GM12878 (cell line): ENCODE measurements around the gene GPR17. TPM values are rescaled to one million over a fixed set of nuclear protein-coding genes. Genes with fewer than 3 reads are reported as not detected.
A peak's percentile ranks its signal among the peaks of the same experiment; 100 is the strongest.

Experiments
- ATAC-seq: fragments of 200-7000 bp; cut with Tn5 transposase; 3 replicates; pipeline ENCODE4 v1.9.1; 2020; ENCODE audit warnings: mild to moderate bottlenecking, moderate library complexity
- BruUV-seq: library from RNA; stranded (reverse); fragments of 400-500 nt; replicated peaks from 2 replicates; lab custom pipeline; 2021; lab: Mats Ljungman, UMichigan
- CTCF ChIA-PET: fragments of 300-600 bp; sonication (Branson Sonifier 250); formaldehyde crosslinking; extraction: SDS; loops from one replicate; lab custom pipeline; 2021; ENCODE audit warnings: inconsistent platforms; lab: Yijun Ruan, JAX
- POLR2A ChIA-PET: fragments of 350-600 bp; formaldehyde crosslinking; extraction: SDS; loops from one replicate; lab custom pipeline; 2021; ENCODE audit warnings: inconsistent platforms; lab: Charles Lee
- RAD21 ChIA-PET: fragments of 300-600 bp; sonication (Branson Sonifier 250); formaldehyde crosslinking; loops from one replicate; lab custom pipeline; 2023; ENCODE audit warnings: antibody characterized with exemption; ENCODE audit not compliant: unreplicated experiment; lab: Charles Lee
- SMC1A ChIA-PET: fragments of 300-600 bp; sonication (Branson Sonifier 250); formaldehyde crosslinking; loops from one replicate; lab custom pipeline; 2023; ENCODE audit not compliant: unreplicated experiment, uncharacterized antibody; lab: Charles Lee
- DNase-seq: peaks from one replicate; pipeline ENCODE4 v3.0.0-alpha.2; 2011; ENCODE audit warnings: low read depth, low spot score
- FAIRE-seq: peaks from 3 replicates; lab custom pipeline; 2011; peaks lifted over from hg19 to GRCh38; lab: Jason Lieb, UNC
- H2AFZ ChIP-seq: 2 replicates; pipeline ENCODE4 v1.6.0; 2011; ENCODE audit warnings: low read depth, low read length, control low read depth; ENCODE audit not compliant: control insufficient read depth
- H3K27ac ChIP-seq: 2 replicates; pipeline ENCODE4 v1.5.1; 2011; ENCODE audit warnings: control low read depth; ENCODE audit not compliant: control insufficient read depth, insufficient read depth
- H3K27me3 ChIP-seq, 2 experiments: replicated peaks in 1 of 2; 2 replicates each; pipeline versions ENCODE4 v1.6.0 to v1.6.1; 2011; ENCODE audit warnings: low read length in 1 of 2; ENCODE audit not compliant: control insufficient read depth in 2 of 2, insufficient read depth in 2 of 2
- H3K36me3 ChIP-seq, 2 experiments: 2 replicates each; pipeline ENCODE4 v1.5.1; 2011; ENCODE audit warnings: low read length in 1 of 2; ENCODE audit not compliant: control insufficient read depth in 2 of 2, insufficient read depth in 2 of 2
- H3K4me1 ChIP-seq: 2 replicates; pipeline ENCODE4 v1.6.1; 2011; ENCODE audit warnings: mild to moderate bottlenecking, low read length, moderate library complexity, mixed read lengths; ENCODE audit not compliant: control insufficient read depth, insufficient read depth
- H3K4me2 ChIP-seq: 2 replicates; pipeline ENCODE4 v1.6.0; 2011; ENCODE audit warnings: control low read depth; ENCODE audit not compliant: control insufficient read depth, insufficient read depth
- H3K4me3 ChIP-seq: fragments of 200-600 bp; sonication (generic); 2 replicates; pipeline ENCODE4 v1.5.1; 2016
- H3K79me2 ChIP-seq: 2 replicates; pipeline ENCODE4 v1.6.0; 2011; ENCODE audit warnings: low read length; ENCODE audit not compliant: control insufficient read depth, insufficient read depth
- H3K9ac ChIP-seq: 2 replicates; pipeline ENCODE4 v1.8.0; 2011; ENCODE audit warnings: low read length, control low read depth, mixed read lengths; ENCODE audit not compliant: control insufficient read depth, insufficient read depth
- H3K9me3 ChIP-seq: replicated peaks from 3 replicates; pipeline ENCODE4 v1.5.1; 2011; ENCODE audit warnings: mild to moderate bottlenecking, low read length; ENCODE audit not compliant: control insufficient read depth, insufficient read depth
- H4K20me1 ChIP-seq: 2 replicates; pipeline ENCODE4 v1.6.0; 2011; ENCODE audit not compliant: control insufficient read depth, insufficient read depth
- ATF7 ChIP-seq: fragments of 450-650 bp; IDR thresholded peaks from 2 replicates; pipeline ENCODE4 v1.6.1; 2016; ENCODE audit warnings: low read depth, mild to moderate bottlenecking
- ETV6 ChIP-seq, 2 experiments: fragments of 450-650 bp in 1 of 2; IDR thresholded peaks in 1 of 2; conservative IDR thresholded peaks in 1 of 2; 2 replicates each; pipeline ENCODE4 v1.6.1; 2014; ENCODE audit warnings: antibody characterized with exemption in 1 of 2, borderline replicate concordance in 1 of 2, low read depth in 1 of 2, mild to moderate bottlenecking in 1 of 2, moderate library complexity in 1 of 2
- HDAC2 ChIP-seq: fragments of 200-600 bp; sonication (generic); IDR thresholded peaks from 2 replicates; pipeline ENCODE4 v1.6.1; 2017
- IKZF1 ChIP-seq: fragments of 450-650 bp; conservative IDR thresholded peaks from 2 replicates; pipeline ENCODE4 v1.6.1; 2017; ENCODE audit warnings: antibody characterized with exemption, mild to moderate bottlenecking
- MXI1 ChIP-seq: fragments of 150-350 bp; IDR thresholded peaks from 2 replicates; pipeline ENCODE4 v1.6.1; 2011; ENCODE audit warnings: low read depth, mild to moderate bottlenecking, inconsistent platforms, low read length, improper control_type of control experiment
- PAX8 ChIP-seq: fragments of 450-650 bp; IDR thresholded peaks from 2 replicates; pipeline ENCODE4 v1.6.1; 2017; ENCODE audit warnings: mild to moderate bottlenecking, moderate library complexity
- PML ChIP-seq: IDR thresholded peaks from 2 replicates; pipeline ENCODE4 v1.6.1; 2012; ENCODE audit warnings: low read length, inconsistent platforms
- ZSCAN29 ChIP-seq: fragments of 450-650 bp; IDR thresholded peaks from 2 replicates; pipeline ENCODE4 v1.6.1; 2017; ENCODE audit warnings: mild to moderate bottlenecking, moderate library complexity
- WGBS: methylation state at CpG from one replicate; pipeline ENCODE4 v1.1.6; 2016; ENCODE audit warnings: low lambda C conversion rate; ENCODE audit not compliant: insufficient replicate concordance, insufficient coverage; ENCODE audit errors: missing lambda C conversion rate; 5-methylcytosine and 5-hydroxymethylcytosine counted together
- in situ Hi-C: fragments of 300-500 bp; cut with MboI; formaldehyde crosslinking; loops from 9 replicates; pipeline ENCODE4 v1.14.3; 2018; ENCODE audit warnings: mixed read lengths
- intact Hi-C: fragments of 100-400 bp; cut with micrococcal nuclease; formaldehyde crosslinking; loops from one replicate; pipeline ENCODE4 v1.14.2; 2022; ENCODE audit not compliant: unreplicated experiment
- polyA plus RNA-seq, 11 experiments: library from polyadenylated mRNA; depleted of rRNA in 4 of 11; unstranded in 6 of 11; stranded (reverse) in 5 of 11; fragments of >200 nt; fragmentation: Nextera tagmentation in 4 of 11; fragmentation: Illumina TruSeq in 1 of 11; extraction: Ambion mirVana in 4 of 11; extraction: Trizol in 1 of 11; gene quantifications; 1 replicate in 1 of 11; 2 replicates in 10 of 11; pipeline versions ENCODE4 v1.2.1 to v1.2.3, GENCODE V29; 2011 to 2016; ENCODE audit warnings: inconsistent platforms in 2 of 11, missing spikeins in 2 of 11, low read depth in 1 of 11
- total RNA-seq, 4 experiments: library from RNA; depleted of rRNA in 3 of 4; stranded (reverse); fragments of >200 nt in 3 of 4; fragmentation: Illumina TruSeq in 1 of 4; extraction: Trizol in 1 of 4; gene quantifications; 2 replicates each; pipeline versions ENCODE4 v1.2.1 to v1.2.3, GENCODE V29; 2013 to 2021

GPR17 gene
- total and polyA plus RNA-seq, 10 of the 15 experiments (the other 5 are each of a cell fraction or from before 2014, with no cell fraction given), result not detected

GRCh38 chr2:127637725-127638252 is 8.2 kb upstream of the GPR17 start:
- ChIA-PET POLR2A (no interaction called here), CTCF (interaction anchor here (0.7 kb wide), 1 partner anchor 272 kb away, joined by 3 read pairs; no protein-coding TSS in a partner anchor), RAD21 (no interaction called here), SMC1A (no interaction called here)
- FAIRE-seq (no peak), DNase-seq (no peak), ATAC-seq (no peak)
- peaks cover 13% of the 10 kb centered on the region for H3K4me1 ChIP-seq
- intact Hi-C loops (loop anchor here (5.0 kb wide), 1 partner anchor 40 kb away; no protein-coding TSS in a partner anchor), in situ Hi-C loops (no loop called here)
- peak in 1 of 2 experiments; percentile 81; a peak in 2 of 4 replicates for TF ChIP-seq ETV6 (conservative IDR thresholded peaks at IDR 0.05 in 1 of 2, IDR thresholded peaks at IDR 0.05 in 1 of 2; ENCODE audit: borderline replicate concordance in 1 of 2, low read depth in 1 of 2)
- TF ChIP-seq ATF7, result no peak
- no peak for TF ChIP-seq ZSCAN29
- peak; percentile 19; the same call in 1 of the 2 replicates for TF ChIP-seq IKZF1
- no peak for TF ChIP-seq PAX8
- TF ChIP-seq MXI1, result no peak
- no peak for TF ChIP-seq HDAC2
- no peak for TF ChIP-seq PML
- no peaks in the 10 kb centered on the region for H3K9me3 ChIP-seq
- H3K36me3 ChIP-seq, result no peaks in the 10 kb centered on the region
- WGBS, result 11% methylated on average over 8 of the region's 8 CpGs
- H3K27ac ChIP-seq, result no peak overlapping the region
- no peak overlapping the region for H3K9ac ChIP-seq
- H3K4me2 ChIP-seq, result no peak overlapping the region
- H4K20me1 ChIP-seq, result no peaks in the 10 kb centered on the region
- no peaks in the 10 kb centered on the region for H3K27me3 ChIP-seq
- no peak overlapping the region for H3K4me3 ChIP-seq
- H2AFZ ChIP-seq, result no peak overlapping the region
- no peaks in the 10 kb centered on the region for H3K79me2 ChIP-seq
- no TSS peak for BruUV-seq
